GM19455 (cell line): ENCODE measurements around the gene ARHGEF10L.
"Not testable (repeated sequence)": the region's sequence is repeated elsewhere in the genome, so short reads cannot be mapped to it uniquely, and the experiment has no call there.

Source experiments
- ATAC-seq: cut with Tn5 transposase; IDR thresholded peaks from one replicate; pipeline ENCODE4 v1.9.1; 2021; ENCODE audit not compliant: unreplicated experiment

The ARHGEF10L gene

GRCh38 chr1:17609529-17609928 is 70.0 kb downstream of the ARHGEF10L start:
- no peak for ATAC-seq

GRCh38 chr1:17610085-17610484 is 70.6 kb downstream of the ARHGEF10L start:
- ATAC-seq = no peak

- no peak for ATAC-seq
Measured at GRCh38 chr1:17610713-17611112, 71.2 kb downstream of the ARHGEF10L start.

GRCh38 chr1:17611991-17612390 is 72.5 kb downstream of the ARHGEF10L start:
- no peak for ATAC-seq

- ATAC-seq = no peak
Measured at GRCh38 chr1:17612831-17613230, 73.3 kb downstream of the ARHGEF10L start.

- ATAC-seq = no peak
Measured at GRCh38 chr1:17614586-17614985, 75.1 kb downstream of the ARHGEF10L start.

GRCh38 chr1:17615157-17615556 is 75.7 kb downstream of the ARHGEF10L start:
- no peak for ATAC-seq

GRCh38 chr1:17615959-17616358 is 76.5 kb downstream of the ARHGEF10L start:
- no peak for ATAC-seq

GRCh38 chr1:17616731-17617279 is 77.3 kb downstream of the ARHGEF10L start:
- no peak for ATAC-seq

- ATAC-seq = no peak
Measured at GRCh38 chr1:17617787-17618557, 78.5 kb downstream of the ARHGEF10L start.

GRCh38 chr1:17618558-17619247 is 79.2 kb downstream of the ARHGEF10L start:
- ATAC-seq = no peak

GRCh38 chr1:17620448-17620847 is 81.0 kb downstream of the ARHGEF10L start:
- no peak for ATAC-seq

GRCh38 chr1:17621691-17622090 is 82.2 kb downstream of the ARHGEF10L start:
- no peak for ATAC-seq

- ATAC-seq = no peak
Measured at GRCh38 chr1:17622823-17623222, 83.3 kb downstream of the ARHGEF10L start.

GRCh38 chr1:17624611-17625233 is 85.2 kb downstream of the ARHGEF10L start:
- ATAC-seq = no peak

- ATAC-seq = no peak
Measured at GRCh38 chr1:17627239-17628052, 87.9 kb downstream of the ARHGEF10L start.

- ATAC-seq = not testable (repeated sequence)
Measured at GRCh38 chr1:17629046-17629445, 89.5 kb downstream of the ARHGEF10L start.

GRCh38 chr1:17629460-17629859 is 90.0 kb downstream of the ARHGEF10L start:
- no peak for ATAC-seq

GRCh38 chr1:17630048-17630830 is 90.7 kb downstream of the ARHGEF10L start:
- ATAC-seq = no peak

- no peak for ATAC-seq
Measured at GRCh38 chr1:17630986-17631385, 91.5 kb downstream of the ARHGEF10L start.
